HG03442 (cell line): ENCODE results near the gene RASA3.
"Not testable (repeated sequence)": the region's sequence is repeated elsewhere in the genome, so short reads cannot be mapped to it uniquely, and the experiment has no call there.

Experiments used
- ATAC-seq: cut with Tn5 transposase; IDR thresholded peaks from one replicate; pipeline ENCODE4 v1.9.1; 2021; ENCODE audit warnings: mild to moderate bottlenecking, moderate library complexity; ENCODE audit not compliant: unreplicated experiment

RASA3 gene, protein sequence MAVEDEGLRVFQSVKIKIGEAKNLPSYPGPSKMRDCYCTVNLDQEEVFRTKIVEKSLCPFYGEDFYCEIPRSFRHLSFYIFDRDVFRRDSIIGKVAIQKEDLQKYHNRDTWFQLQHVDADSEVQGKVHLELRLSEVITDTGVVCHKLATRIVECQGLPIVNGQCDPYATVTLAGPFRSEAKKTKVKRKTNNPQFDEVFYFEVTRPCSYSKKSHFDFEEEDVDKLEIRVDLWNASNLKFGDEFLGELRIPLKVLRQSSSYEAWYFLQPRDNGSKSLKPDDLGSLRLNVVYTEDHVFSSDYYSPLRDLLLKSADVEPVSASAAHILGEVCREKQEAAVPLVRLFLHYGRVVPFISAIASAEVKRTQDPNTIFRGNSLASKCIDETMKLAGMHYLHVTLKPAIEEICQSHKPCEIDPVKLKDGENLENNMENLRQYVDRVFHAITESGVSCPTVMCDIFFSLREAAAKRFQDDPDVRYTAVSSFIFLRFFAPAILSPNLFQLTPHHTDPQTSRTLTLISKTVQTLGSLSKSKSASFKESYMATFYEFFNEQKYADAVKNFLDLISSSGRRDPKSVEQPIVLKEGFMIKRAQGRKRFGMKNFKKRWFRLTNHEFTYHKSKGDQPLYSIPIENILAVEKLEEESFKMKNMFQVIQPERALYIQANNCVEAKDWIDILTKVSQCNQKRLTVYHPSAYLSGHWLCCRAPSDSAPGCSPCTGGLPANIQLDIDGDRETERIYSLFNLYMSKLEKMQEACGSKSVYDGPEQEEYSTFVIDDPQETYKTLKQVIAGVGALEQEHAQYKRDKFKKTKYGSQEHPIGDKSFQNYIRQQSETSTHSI

DNA sequence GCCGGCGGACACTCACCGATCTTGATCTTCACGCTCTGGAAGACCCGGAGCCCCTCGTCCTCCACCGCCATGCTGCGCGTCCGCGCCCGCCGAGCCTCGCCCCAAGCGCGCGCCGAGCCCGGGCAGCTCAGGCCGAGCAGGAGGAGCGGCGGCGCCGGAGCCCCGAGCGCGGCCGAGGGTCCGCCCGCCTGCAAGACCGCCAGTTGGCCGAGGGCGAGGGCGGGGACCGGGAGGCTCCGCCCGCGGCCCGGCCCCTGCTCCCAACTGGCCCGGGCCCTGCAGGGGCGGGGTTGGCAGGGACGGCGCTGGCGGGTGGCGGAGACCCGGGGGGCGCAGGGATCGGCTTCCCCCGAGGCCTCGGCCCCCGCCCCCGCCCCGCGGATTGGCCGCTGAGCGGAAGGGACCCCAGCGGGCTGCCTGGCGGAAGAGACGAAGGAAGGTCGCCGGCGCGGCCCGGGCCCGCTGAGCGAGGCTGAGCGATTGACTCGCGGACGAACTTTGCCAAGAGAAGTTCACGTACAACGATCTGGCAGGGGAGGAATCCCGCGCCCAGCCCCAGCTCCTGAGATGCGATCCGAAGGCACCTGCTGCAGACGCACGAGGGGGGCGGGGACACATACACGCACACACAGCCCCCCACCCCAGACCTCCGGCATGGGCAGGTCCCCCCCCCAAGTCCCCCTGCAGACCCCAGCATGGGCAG is at the start of gene RASA3:
TSS of gene RASA3 (minus strand) at position 205 of the 703 bp plus-strand sequence. CDS start at position 71, 134 bp downstream.
- ATAC-seq, result peak; percentile 50

DNA sequence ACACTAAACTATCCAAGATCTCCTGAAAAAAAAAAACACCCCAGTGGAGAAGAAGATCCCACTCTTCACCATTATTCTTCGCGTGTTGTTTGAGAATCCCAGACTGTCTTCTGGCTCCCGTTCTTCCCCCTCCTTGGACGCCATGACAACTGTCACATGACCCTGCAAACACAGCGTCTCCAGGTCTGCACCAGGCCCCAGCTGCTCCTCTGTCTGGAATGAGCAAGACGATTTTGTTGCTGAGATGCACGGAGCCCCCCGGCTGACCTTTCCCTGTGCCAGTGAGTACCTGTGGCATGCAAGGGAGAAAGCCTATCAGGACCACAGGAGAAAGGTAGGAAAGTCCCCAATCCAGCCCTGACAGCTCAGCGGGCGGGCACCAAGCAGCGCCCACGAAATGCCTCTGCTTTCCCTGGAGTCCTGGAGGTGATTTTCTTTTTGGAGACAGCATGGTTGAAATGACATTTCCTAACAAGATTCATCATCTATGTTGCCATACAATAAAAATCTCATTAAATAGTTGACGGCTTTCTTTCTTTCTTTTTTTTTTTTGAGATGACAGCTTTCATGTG is 46.8 kb upstream of the RASA3 start, which contains the start of gene CFAP97D2:
TSS of gene CFAP97D2 (plus strand) at position 171 of the 572 bp plus-strand sequence. CDS start at position 245, 74 bp downstream.
- ATAC-seq, result no peak

DNA sequence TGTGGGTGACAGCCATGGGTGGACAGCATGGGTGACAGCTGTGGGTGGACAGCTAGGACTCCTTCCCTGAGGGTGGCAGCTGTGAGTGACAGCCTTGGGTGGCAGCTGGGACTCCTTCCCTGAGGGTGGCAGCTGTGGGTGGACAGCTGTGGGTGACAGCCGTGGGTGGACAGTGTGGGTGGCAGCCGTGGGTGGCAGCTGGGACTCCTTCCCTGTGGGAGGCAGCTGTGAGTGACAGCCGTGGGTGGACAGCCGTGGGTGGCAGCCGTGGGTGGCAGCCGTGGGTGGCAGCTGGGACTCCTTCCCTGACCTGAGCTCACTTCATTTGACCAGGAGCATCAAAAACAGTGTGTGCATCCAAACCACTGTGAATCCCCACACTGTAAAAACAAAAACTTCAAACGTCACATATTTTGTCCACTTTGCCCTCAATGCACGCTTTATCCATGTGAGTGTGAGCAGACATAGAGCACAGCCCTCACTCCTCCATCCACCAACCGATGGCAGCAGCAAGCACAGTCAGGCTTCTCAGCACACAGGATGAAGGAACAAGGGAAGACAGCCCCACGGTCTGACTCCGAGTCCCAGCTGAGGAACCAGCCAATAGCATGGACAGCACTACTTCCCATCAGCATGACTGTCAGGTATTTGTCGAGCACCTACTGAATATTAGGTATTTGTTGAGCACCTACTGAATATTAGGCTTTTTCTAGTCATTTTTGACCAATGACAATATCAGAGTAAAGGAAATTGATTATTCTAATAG is 45.0 kb upstream of the RASA3 start:
- no peak for ATAC-seq

DNA sequence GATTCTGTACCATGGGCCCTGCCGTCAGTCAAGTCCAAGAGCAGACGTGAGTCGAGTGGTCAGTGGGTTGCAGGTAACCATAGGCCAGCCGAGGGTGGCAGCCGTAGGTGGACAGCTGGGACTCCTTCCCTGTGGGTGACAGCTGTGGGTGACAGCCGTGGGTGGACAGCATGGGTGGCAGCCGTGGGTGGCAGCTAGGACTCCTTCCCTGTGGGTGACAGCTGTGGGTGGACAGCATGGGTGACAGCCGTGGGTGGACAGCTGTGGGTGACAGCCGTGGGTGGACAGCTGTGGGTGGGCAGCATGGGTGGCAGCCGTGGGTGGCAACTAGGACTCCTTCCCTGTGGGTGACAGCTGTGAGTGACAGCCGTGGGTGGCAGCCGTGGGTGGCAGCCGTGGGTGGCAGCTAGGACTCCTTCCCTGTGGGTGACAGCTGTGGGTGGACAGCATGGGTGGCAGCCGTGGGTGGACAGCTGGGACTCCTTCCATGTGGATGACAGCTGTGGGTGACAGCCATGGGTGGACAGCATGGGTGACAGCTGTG is 44.0 kb upstream of the RASA3 start:
- ATAC-seq, result not testable (repeated sequence)

DNA sequence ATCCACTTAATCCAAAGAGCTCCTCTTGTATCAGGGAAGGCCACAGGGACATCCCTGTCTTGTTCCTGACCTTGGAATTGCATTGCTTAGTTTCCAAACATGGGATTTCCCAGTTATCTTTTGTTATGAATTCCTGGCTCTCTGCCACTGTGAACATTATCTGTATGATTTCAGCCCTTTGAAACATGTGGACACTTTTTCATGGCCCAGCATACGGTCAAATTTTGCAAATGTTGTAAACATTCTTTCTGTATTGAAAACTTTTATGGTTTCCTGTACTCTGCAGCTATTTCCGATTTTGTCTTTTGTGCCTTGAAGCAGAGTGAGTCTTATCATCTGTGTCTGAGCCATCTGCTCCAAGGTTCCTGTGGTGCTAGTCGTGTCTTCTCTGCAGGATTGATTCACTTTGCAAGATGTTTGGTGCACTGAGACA is 42.1 kb upstream of the RASA3 start:
- no peak for ATAC-seq

DNA sequence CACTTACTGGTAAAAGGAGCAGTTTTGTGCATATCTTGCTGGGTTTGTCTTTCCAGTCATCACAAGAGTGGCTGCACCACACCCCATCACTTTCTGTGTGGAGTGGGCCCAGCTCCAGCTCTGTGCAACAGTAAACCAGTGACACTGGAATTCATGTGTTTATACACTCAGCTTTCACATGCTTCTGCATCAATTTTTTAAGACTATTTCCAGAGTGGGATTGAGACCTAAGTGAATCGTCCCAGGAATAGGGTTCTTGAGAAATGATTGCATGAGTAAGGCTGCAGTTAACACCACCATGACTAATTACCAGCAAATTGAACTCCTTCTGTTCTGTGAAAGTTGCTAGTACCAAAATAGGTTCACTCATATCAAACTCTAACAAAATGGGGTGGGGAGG is 41.3 kb upstream of the RASA3 start:
- ATAC-seq, result no peak

DNA sequence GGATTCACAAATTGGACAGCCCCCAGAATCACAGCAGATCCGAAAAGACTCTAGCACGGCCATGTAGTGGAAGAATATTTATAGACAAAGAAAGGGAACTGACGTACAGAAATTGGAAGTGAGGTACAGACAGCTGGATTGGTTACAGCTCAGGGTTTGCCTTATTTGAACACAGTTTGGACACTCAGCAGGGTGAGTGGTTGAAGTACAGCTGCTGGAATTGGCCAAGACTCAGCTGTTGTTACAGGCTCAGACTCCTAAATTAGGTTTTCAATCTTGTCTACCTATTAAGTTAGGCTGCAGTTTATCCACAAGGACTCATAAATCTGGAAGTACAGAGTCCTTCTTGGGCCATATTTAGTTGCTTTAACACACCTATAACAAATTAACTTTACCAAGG is 40.8 kb upstream of the RASA3 start:
- no peak for ATAC-seq

DNA sequence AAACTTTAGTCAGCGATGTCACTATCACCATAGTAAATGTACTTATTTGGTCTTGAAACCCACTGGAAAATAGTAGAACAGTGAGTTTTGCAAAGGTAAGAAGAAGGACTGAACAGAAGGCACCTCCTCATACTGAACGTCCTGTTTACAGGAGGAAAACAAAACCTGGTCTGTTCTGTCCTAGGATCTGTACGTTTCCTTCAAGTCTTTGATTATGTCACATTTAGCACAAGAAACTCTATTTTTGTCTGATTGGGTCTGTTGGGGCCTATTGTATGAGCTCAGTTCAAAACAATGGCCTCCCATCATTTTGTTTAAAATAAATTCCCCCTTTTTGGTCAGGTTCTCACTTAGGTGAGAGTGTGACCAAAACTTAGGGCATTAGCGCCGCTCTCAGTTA is 35.5 kb upstream of the RASA3 start:
- no peak for ATAC-seq

DNA sequence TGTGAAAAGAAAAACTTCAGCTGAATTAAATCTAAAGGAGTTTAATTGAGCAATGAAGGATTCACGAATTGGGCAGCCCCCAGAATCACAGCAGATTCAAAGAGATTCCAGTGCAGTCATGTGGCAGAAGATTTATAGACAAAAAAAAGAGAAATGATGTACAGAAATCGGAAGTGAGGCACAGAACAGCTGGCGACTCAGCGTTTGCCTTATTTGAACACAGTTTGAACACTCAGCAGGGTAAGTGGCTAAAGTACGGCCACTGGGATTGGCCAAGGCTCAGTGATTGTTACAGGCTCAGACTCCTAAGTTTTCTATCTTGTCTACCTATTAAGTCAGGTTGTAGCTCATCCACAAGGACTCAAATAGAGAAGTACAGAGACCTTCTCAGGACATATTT is 35.0 kb upstream of the RASA3 start:
- ATAC-seq, result no peak

DNA sequence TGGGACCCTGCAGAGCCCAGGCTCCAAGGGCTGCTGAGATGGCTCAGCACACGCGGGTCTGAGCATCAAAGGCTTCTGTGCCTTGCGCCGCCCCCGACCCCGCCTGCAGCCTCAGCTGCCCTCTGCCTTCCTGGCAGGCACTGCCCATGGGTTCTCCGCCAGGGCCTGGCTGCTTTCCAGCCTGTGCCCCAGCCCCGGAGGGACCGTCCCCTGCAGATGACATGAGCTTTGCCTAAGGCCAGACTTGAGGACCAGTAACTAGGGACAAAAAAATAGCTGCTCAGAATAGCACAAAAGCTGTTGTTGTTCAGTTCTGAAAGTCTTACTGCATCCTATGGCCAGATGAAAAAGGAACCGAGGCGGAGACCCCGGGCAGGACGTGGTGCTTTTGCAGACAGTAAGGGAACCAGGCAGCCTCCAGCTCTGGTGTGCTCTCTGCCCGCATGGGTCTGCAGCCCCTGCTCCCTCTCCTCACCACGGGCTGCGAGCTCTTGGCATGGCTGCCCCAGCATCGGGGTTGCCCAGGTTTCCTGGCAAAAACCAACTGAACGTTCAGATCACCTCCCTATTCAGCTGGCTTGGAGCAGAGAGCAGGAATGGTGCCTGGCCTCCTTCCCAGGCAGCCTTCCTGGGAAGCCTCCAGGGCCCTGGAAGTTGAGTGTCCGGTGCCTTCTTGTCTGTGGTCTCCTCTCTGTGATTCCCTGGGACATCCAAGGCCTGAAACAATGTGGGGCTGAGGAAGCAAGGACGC is 34.1 kb upstream of the RASA3 start:
- no peak for ATAC-seq

DNA sequence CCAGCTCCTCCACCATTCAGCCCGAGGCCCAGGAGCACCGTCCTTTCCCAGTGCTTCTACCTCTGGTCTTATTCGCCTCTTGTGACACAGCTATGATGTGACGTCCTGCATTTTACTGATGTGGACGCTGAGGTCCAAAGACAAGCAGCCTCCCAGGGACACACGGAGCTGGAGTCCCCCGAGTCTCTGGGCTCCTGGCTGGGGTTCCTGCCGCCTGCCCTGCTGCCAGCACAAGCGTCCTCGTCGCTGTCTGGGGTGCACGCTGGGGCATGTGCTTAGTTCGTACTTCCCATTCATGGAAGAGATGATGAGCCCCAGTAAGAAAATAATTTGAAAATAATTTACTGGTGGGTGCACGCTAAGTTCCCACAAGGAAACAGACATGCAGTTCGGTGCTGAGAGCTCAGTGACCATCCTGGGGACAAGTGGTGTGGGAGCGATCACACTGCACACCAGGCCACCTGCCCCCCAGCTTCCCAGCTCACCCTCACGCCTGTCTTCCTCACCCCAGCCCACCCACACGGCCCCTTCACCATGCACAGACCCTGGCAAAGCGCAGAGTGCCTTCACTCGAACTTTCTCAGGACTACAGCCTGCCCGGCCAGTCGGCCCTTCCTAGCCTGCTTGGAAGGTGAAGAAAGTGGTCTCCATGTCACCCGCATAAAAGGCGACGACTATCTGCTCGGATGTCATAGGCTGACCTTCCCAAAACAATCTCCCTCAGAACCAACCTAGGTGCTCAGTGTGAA is 32.4 kb upstream of the RASA3 start:
- ATAC-seq, result no peak

DNA sequence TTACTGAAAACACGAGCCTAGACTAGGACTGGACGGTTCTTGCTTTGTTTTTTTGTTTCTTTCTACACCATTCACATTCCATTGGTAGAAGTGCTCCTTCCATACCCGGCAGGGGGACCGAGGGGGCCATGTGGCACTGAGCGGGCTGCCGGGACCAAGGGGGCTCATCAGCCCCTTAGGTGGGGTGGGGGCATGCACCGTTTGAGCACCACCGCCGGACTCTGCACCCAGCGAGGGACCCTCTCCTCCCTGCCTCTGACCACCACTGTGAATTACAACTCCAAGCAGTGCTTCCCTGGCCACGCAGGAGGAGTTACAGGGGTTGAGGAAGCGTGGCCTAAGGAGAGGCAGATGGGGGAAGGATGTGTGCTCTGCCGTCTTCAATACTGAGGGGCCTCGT is 31.6 kb upstream of the RASA3 start:
- ATAC-seq, result no peak

DNA sequence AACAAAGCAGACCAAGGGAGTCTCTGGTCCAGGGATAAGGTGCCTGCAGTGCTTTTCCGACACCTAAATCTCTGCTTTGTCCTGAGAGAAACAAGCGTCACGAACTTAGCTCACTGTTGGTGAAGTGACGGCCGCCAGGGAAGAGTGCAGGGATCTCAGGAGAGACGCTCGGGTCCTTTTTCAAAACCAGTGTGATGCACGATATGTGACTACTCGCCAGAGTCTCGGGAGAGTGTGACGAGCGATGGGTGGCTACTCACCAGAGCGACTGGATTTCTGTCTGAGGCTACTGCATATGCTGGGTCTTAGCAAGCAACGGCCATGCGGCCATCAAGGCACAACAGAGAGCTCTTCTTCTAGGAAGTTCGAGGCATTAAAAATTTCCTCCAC is 30.1 kb upstream of the RASA3 start:
- no peak for ATAC-seq

DNA sequence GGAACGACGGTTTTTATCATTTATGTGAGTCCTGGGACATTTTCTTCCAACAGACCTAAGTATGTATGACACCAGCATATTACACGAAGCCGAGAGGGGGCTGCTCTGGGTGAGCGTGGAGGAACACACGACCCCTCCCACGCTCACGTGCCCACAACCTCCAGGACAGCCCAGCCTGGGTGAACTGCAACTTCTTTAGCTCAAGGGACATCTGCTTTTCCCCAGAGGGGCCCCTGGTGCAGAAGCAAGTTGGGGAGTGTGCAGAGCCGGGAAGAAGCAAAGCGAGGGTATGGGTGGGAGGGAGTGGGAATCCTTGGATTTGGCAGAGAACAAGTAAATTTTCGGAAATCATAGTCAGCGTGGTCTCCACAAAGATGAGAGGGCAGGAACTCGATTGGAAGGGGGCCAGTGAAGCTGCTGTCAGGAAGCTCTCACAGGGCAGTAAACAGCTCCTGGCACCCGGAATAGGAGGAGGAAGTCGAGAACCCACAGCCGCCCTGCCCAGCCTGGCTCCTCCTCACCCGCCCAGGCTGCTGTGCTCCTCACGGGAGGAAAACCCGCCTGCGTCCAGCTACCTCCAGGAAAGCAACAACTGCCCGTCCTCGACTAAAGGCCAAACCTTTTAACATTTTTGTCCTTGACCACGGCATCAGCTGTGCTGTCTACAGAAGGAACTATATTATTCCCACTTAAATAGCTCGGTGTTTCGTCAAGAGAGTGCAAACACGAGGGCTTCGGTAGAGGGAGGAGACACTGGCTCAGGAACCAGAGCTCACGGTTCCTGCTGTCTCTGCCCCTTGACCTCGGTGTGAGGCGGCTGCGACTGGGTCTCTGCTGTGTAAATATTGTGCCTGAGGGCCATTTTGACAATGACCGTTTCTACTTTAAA is 29.5 kb upstream of the RASA3 start:
- no peak for ATAC-seq

DNA sequence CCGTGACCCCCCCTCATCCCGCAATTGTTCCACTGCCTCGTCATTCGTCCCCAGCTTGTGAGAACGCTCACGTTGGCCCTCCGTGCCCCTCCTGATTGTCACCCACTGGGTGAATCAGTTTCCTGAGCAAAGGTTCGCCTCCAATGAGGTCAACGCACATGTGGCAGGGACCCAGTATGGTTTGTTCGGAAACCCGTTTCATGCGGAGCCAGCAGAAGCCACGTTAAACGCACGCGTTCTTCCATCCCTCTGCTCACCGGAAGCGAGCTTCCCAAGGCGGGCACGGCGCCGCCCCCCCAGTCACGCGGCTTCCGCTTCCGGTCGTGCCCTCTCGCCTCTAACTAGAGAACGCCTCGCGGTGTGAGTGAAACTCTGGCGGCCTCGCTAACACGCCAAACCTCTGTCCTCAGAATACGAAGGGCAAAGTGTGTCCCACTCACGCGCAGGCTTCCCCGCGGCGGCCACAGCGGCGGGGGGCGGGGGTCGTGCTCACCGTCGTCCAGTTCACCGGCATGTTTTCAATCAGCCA is 28.7 kb upstream of the RASA3 start:
- no peak for ATAC-seq

DNA sequence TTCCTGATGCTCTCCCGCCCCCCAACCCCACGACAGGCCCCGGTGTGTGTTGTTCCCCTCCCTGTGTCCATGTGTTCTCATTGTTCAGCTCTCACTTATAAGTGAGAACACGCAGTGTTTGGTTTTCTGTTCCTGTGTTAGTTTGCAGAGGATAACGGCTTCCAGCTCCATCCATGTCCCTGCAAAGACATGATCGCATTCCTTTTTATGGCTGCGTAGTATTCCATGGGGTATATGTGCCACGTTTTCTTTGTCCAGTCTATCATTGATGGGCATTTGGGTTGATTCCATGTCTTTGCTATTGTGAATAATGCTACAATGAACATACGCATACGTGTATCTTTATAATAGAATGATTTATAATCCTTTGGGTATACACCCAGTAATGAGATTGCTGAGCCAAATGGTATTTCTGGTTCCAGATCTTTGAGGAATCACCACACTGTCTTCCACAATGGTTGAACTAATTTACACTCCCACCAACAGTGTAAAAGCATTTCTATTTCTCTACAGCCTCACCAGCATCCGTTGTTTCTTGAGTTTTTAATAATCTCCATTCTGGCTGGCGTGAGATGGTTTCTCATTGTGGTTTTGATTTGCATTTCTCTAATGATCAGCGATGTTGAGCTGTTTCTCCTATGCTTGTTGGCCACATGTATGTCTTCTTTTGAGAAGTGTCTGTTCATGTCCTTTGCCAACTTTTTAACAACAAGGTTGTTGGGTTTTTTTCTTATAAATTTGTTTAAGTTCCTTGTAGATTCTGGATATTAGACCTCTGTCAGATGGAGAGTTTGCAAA is 26.6 kb upstream of the RASA3 start:
- not testable (repeated sequence) for ATAC-seq
